Heart left ventricle (tissue), 16 donors: ENCODE data around the gene ERP27. TPM values are rescaled to one million over a fixed set of nuclear protein-coding genes. Genes with fewer than 3 reads are reported as not detected.

Source experiments
- ATAC-seq, 4 donors: fragments of 200-7000 bp; cut with Tn5 transposase; one replicate each; pipeline ENCODE4 v1.9.1; 2020 to 2022; ENCODE audit warnings: moderate library complexity in 4 of 4, mild to moderate bottlenecking in 3 of 4, moderate number of reproducible peaks in 1 of 4
- DNase-seq, 5 donors: peaks; one replicate each; pipeline ENCODE4 v3.0.0-alpha.2; 2020
- H3K27ac ChIP-seq, 12 donors: fragments of 200-600 bp; sonication (generic) in 4 of 12; one replicate each; pipeline versions ENCODE4 v1.5.0 to v1.8.0; 2016 to 2022; ENCODE audit warnings: mild to moderate bottlenecking in 2 of 12
- H3K27me3 ChIP-seq, 9 donors: fragments of 200-600 bp; sonication (generic) in 2 of 9; one replicate each; pipeline versions ENCODE4 v1.5.1 to v1.8.0; 2016 to 2022; ENCODE audit warnings: mild to moderate bottlenecking in 3 of 9
- H3K36me3 ChIP-seq, 9 donors: fragments of 200-600 bp; sonication (generic) in 2 of 9; one replicate each; pipeline versions ENCODE4 v1.5.0 to v1.8.0; 2018 to 2022; ENCODE audit warnings: mild to moderate bottlenecking in 2 of 9
- H3K4me1 ChIP-seq, 12 donors: fragments of 200-600 bp; sonication (generic) in 4 of 12; one replicate each; pipeline versions ENCODE4 v1.5.0 to v1.8.0; 2016 to 2022; ENCODE audit warnings: mild to moderate bottlenecking in 3 of 12
- H3K4me3 ChIP-seq, 12 donors: fragments of 200-600 bp; sonication (generic) in 4 of 12; one replicate each; pipeline versions ENCODE4 v1.5.0 to v1.8.0; 2017 to 2022; ENCODE audit warnings: mild to moderate bottlenecking in 9 of 12, moderate library complexity in 4 of 12
- H3K9me3 ChIP-seq, 12 donors: fragments of 200-600 bp; sonication (generic) in 4 of 12; one replicate each; pipeline versions ENCODE4 v1.5.0 to v1.8.0; 2016 to 2022; ENCODE audit warnings: mild to moderate bottlenecking in 1 of 12
- POLR2A ChIP-seq, 2 donors: fragments of 450-650 bp; IDR thresholded peaks; one replicate each; pipeline ENCODE4 v1.6.1; 2017; ENCODE audit warnings: antibody characterized with exemption in 2 of 2, mild to moderate bottlenecking in 2 of 2, moderate library complexity in 2 of 2
- WGBS, 4 donors: extraction: QIAGEN DNeasy Blood & Tissue Kit in 2 of 4; methylation state at CpG; one replicate each; pipeline versions ENCODE4 v1.1.5 to v1.1.7; 2013 to 2018; 5-methylcytosine and 5-hydroxymethylcytosine counted together
- intact Hi-C, 10 donors: fragments of 100-400 bp; cut with DNase I; formaldehyde crosslinking; loops; one replicate each; pipeline versions ENCODE4 v1.11.1 to v1.14.2; 2022
- polyA plus RNA-seq, 2 donors: library from polyadenylated mRNA; stranded (reverse); fragments of 200-250 nt; gene quantifications; one replicate each; pipeline ENCODE4 v1.2.3, GENCODE V29; 2013
- total RNA-seq, 9 donors: library from RNA; depleted of rRNA in 2 of 9; stranded (reverse); fragments of >200 nt in 2 of 9; fragmentation: NEBNext Ultra II Directional in 3 of 9; extraction: Animal tissue kit (Norgen Biotek cat#: 25700) in 3 of 9; gene quantifications; one replicate each; pipeline versions ENCODE4 v1.1.0 to v1.2.4, GENCODE V29; 2016 to 2023
- TF ChIP-seq, protein P1 (sequence below), 12 donors: fragments of 200-600 bp; sonication (generic) in 4 of 12; IDR thresholded peaks; one replicate each; pipeline versions ENCODE4 v1.5.0 to v1.8.0; 2018 to 2022; ENCODE audit warnings: antibody characterized with exemption in 12 of 12, mild to moderate bottlenecking in 5 of 12
- donor health status: ischemic (EF 13 %, LVEDD 7.1; RV severe dilation, severe dysfunction).
- donor health status: healthy with polysubstance abuse.
- donor health status: DM: no; HTN: yes; CAD: no.
- donor health status: DM: no; HTN: no; CAD: no.
- donor health status: ischemic (EF 25% LVEDD 6.9; RV normal size, moderate dysfunction).
- donor health status: ischemic (EF 25% LVEDD 5.7; RV mildly dilated, moderate dysfunction).
- donor health status: healthy.
- donor health status: DM: yes; HTN: yes; CAD: no.
- donor health status: ischemic (EF 35%, LVEDD 5.7; RV mildly dilated, moderate dysfunction).
- donor health status: nonischemic (EF 11% LVEDD 7.7; RV severe dilation, severe dysfunction).
- donor health status: DM: yes; HTN: yes; CAD: no.
- donor health status: PGD.
- donor health status: ischemic (EF 29% LVEDD 5.4; RV normal size, mild dysfunction).
- donor health status: nonischemic (EF 23%, LVEDD 6.1; RV moderate dilation, normal function).

ERP27 gene
- total and polyA plus RNA-seq, 11 donors, result 0.12 to 0.93 (median 0.22) TPM; not detected in 2

DNA sequence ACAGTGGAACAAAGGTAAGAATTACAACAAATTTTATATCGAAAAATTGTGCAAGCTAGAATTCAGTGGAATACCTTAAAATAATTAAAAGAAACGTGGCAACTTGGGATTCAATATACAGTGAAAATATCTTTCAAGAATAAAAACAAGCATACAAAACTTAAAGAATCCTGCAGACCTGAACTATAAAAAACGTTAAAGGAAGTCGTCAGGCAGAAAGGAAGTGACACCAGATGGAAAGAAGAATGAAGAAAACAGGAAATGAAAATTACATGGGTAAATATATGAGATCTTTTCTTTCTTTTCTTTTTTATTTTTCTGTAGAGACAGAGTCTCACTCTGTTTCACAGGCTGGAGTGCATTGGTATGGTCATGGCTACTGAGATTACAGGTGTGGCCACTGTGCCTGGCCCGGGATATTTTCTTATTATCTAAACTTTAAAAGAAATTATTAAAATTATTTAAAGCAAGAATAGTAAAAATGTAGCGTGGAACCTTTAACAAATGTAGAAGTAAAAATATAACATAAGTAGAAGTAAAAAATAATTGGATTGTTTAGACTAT lies 57.4 kb downstream of the ERP27 start:
- Histone ChIP-seq H3K27me3 (no peaks in the 10 kb centered on the region), H3K4me1 (peaks cover 0 to 32% (median 6%) of the 10 kb centered on the region in 12 donors), H3K36me3 (peaks cover 0 to 37% (median 10%) of the 10 kb centered on the region in 9 donors), H3K27ac (no peak overlapping the region), H3K4me3 (no peak overlapping the region), H3K9me3 (no peaks in the 10 kb centered on the region)
- no peak for ATAC-seq
- intact Hi-C loops, result no loop called here
- no peak for TF ChIP-seq POLR2A (IDR thresholded peaks at IDR 0.05)
- TF ChIP-seq, protein P1, sequence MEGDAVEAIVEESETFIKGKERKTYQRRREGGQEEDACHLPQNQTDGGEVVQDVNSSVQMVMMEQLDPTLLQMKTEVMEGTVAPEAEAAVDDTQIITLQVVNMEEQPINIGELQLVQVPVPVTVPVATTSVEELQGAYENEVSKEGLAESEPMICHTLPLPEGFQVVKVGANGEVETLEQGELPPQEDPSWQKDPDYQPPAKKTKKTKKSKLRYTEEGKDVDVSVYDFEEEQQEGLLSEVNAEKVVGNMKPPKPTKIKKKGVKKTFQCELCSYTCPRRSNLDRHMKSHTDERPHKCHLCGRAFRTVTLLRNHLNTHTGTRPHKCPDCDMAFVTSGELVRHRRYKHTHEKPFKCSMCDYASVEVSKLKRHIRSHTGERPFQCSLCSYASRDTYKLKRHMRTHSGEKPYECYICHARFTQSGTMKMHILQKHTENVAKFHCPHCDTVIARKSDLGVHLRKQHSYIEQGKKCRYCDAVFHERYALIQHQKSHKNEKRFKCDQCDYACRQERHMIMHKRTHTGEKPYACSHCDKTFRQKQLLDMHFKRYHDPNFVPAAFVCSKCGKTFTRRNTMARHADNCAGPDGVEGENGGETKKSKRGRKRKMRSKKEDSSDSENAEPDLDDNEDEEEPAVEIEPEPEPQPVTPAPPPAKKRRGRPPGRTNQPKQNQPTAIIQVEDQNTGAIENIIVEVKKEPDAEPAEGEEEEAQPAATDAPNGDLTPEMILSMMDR (IDR thresholded peaks at IDR 0.05), result no peak
- no peak for DNase-seq
- WGBS, 4 donors, result 74 to 80% (median 77%) methylated on average over 6 of the region's 6 CpGs

DNA sequence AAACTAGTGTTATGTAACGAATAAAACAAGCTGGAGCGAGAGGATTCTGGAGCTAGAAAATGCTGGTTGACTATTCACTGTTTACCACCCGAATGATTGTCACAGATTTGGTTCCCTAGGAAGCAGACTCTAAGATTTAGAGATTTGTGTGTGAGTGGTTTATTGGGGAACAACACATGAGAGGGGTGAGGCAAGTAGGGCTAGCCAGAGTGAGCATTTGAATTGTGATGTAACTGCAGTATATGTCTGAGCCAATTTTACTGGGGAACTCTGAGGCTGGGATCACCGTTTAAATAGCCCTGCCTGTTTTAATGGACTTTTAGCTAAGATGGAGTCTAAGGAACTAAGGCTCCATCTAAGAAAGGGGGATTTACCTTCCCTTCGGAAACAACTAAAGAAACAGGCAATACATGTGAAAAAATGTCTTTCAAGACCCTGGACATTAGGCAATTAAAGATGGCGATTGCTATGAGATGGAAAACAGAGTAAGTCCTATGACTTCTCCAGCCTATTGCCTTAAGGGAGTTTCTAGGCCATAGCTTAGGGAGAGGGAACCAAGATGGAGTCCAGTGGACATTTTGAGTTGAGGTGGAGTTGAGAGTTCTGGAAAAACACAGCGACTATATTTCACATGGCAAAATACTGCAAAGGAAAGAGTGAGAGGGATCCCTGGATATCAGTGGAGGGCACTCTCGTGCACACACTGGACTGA lies 59.0 kb downstream of the ERP27 start:
- intact Hi-C loops, result no loop called here
- no peaks in the 10 kb centered on the region for H3K9me3 ChIP-seq
- H3K27me3 ChIP-seq, result no peaks in the 10 kb centered on the region
- ATAC-seq (peak in 2 of 4 donors; percentile 11 to 22), DNase-seq (no peak)
- H3K27ac ChIP-seq, result no peak overlapping the region
- no peak for TF ChIP-seq POLR2A (IDR thresholded peaks at IDR 0.05)
- TF ChIP-seq, protein P1 (IDR thresholded peaks at IDR 0.05), result no peak
- peaks cover 0 to 37% (median 10%) of the 10 kb centered on the region in 9 donors for H3K36me3 ChIP-seq
- H3K4me1 ChIP-seq, result peaks cover 0 to 23% (median 3%) of the 10 kb centered on the region in 12 donors
- no peak overlapping the region for H3K4me3 ChIP-seq
- 88 to 95% (median 92%) methylated on average over 8 of the region's 8 CpGs for WGBS, 4 donors

DNA sequence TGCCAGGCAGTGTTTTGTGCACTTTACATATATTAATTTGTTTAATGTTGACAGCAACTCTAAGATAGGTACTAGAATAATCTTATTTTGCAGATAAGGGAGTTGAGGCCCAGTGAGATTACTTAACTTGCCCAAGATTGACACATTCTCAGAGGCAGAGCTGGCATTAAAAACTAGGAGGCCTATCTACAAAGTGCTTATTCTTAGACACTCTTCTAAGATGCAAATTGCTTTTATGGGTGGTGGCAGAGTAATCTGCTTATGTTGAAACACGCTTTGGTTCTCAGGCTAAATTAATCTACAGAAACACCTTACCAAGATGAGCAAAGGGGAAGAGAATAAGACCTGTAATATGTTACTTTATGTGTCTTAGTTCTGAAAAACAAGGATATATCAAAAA lies 59.8 kb downstream of the ERP27 start:
- H3K9me3 ChIP-seq, result no peaks in the 10 kb centered on the region
- WGBS, 4 donors, result 66 to 75% (median 71%) methylated on average over 1 of the region's 1 CpG
- H3K36me3 ChIP-seq, result peaks cover 0 to 37% (median 10%) of the 10 kb centered on the region in 9 donors
- peaks cover 0 to 15% (median 3%) of the 10 kb centered on the region in 12 donors for H3K4me1 ChIP-seq
- DNase-seq, result no peak
- TF ChIP-seq, protein P1 (IDR thresholded peaks at IDR 0.05), result no peak
- TF ChIP-seq POLR2A (IDR thresholded peaks at IDR 0.05), result no peak
- no peak for ATAC-seq
- no peaks in the 10 kb centered on the region for H3K27me3 ChIP-seq
- H3K4me3 ChIP-seq, result no peak overlapping the region
- H3K27ac ChIP-seq, result no peak overlapping the region
- intact Hi-C loops, result no loop called here

DNA sequence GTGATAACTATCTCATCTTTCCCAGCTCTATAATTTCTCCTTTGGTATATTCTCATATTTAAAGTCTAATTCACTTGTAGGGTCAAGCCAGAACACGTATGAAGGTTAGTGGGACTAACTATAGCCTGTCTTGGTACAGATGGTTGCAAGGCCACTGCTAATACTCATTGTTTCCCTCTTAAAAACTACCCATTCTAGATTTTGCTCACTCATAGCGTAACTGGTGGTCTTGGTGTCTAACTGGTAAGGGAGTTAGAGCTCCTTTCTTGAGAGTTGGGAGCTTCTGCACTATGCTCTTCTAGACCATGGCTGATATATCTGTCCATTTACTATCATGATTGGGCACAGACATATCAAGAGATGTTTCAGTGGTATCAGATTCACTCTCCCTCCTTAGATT lies 61.5 kb downstream of the ERP27 start:
- DNase-seq (no peak), ATAC-seq (no peak)
- TF ChIP-seq POLR2A (IDR thresholded peaks at IDR 0.05), result no peak
- Histone ChIP-seq H3K4me3 (no peak overlapping the region), H3K27ac (no peak overlapping the region), H3K27me3 (no peaks in the 10 kb centered on the region), H3K4me1 (peaks cover 0 to 8% (median 0%) of the 10 kb centered on the region in 12 donors), H3K36me3 (peaks cover 0 to 21% (median 6%) of the 10 kb centered on the region in 9 donors), H3K9me3 (no peaks in the 10 kb centered on the region)
- 73 to 95% (median 93%) methylated on average over 2 of the region's 2 CpGs for WGBS, 4 donors
- intact Hi-C loops, result no loop called here
